ENCODE measurements around the gene NR1I3. TPM values are rescaled to one million over a fixed set of nuclear protein-coding genes. Genes with fewer than 3 reads are reported as not detected.
"Not testable (repeated sequence)": the region's sequence is repeated elsewhere in the genome, so short reads cannot be mapped to it uniquely, and the experiment has no call there.

The NR1I3 gene
- total and polyA plus RNA-seq, 2 experiments from 2014 or later, result 0.50 TPM; not detected in 1

- H3K9me2 ChIP-seq (ENCODE audit: insufficient read depth); H3K4me3 ChIP-seq; H3F3A ChIP-seq (replicated peaks; ENCODE audit: low read depth); DNase-seq (ENCODE audit: low spot score); H3K27ac Mint-ChIP-seq; H3K4me3 Mint-ChIP-seq; ATAC-seq; H3K27ac ChIP-seq (ENCODE audit: low read depth); H3K36me3 ChIP-seq (ENCODE audit: insufficient read depth); H3K4me2 ChIP-seq; H3K27me3 Mint-ChIP-seq (ENCODE audit: insufficient read depth, low read depth, poor library complexity); H3K27me3 ChIP-seq (ENCODE audit: insufficient read depth); H3K79me2 ChIP-seq (replicated peaks; ENCODE audit: insufficient read depth); H3K9me3 Mint-ChIP-seq; H4K20me1 ChIP-seq (replicated peaks; ENCODE audit: insufficient read depth): not testable (repeated sequence)
- Mint-ChIP-seq H3K4me1 (peaks cover 28% of the 10 kb centered on the region), H3K36me3 (ENCODE audit: low read depth) (peaks cover 14% of the 10 kb centered on the region)
- H2AFZ ChIP-seq, result 0 out of 2 replicates have a peak overlapping the region, but pooled peaks have one; percentile 10
- peaks cover 13% of the 10 kb centered on the region for H3K4me1 ChIP-seq (ENCODE audit: insufficient read depth)
These were observed 13.3 kb downstream of the NR1I3 start for GRCh38 chr1:161224695-161225087.

- no peak for ATAC-seq
- peak; percentile 23 for DNase-seq (ENCODE audit: low spot score)
- H3K27ac Mint-ChIP-seq, result no peak overlapping the region
- TF ChIP-seq JUNB (IDR thresholded peaks at IDR 0.05; ENCODE audit: unreplicated experiment) (no peak), ZNF331 (CRISPR knock-in tag; IDR thresholded peaks at IDR 0.05; ENCODE audit: low read depth) (no peak), REST (IDR thresholded peaks at IDR 0.05; ENCODE audit: unreplicated experiment) (no peak), ZNF114 (CRISPR knock-in tag; IDR thresholded peaks at IDR 0.05) (no peak), EZH2phosphoT487 (IDR thresholded peaks at IDR 0.05; ENCODE audit: unreplicated experiment) (no peak), EZH2 (IDR thresholded peaks at IDR 0.05; ENCODE audit: low read depth, unreplicated experiment) (no peak), CREB1 (CRISPR knock-in tag; IDR thresholded peaks at IDR 0.05; ENCODE audit: low read depth) (no peak), CTCF (conservative IDR thresholded peaks at IDR 0.05; ENCODE audit: low read depth in 2 of 2) (no peak), ZNF462 (CRISPR knock-in tag; IDR thresholded peaks at IDR 0.05) (no peak)
These were observed 14.0 kb downstream of the NR1I3 start for GRCh38 chr1:161223805-161224694.

More at GRCh38 chr1:161223805-161224694, 14.0 kb downstream of the NR1I3 start:
- Histone ChIP-seq H3K79me2 (replicated peaks; ENCODE audit: insufficient read depth) (no peaks in the 10 kb centered on the region), H3K27me3 (ENCODE audit: insufficient read depth) (no peaks in the 10 kb centered on the region), H3K4me2 (no peak overlapping the region), H3K9me2 (ENCODE audit: insufficient read depth) (no peaks in the 10 kb centered on the region), H3K4me1 (ENCODE audit: insufficient read depth) (peaks cover 13% of the 10 kb centered on the region), H3K27ac (ENCODE audit: low read depth) (no peak overlapping the region), H4K20me1 (replicated peaks; ENCODE audit: insufficient read depth) (no peaks in the 10 kb centered on the region), H3F3A (replicated peaks; ENCODE audit: low read depth) (no peaks in the 10 kb centered on the region), H2AFZ (peak overlapping the region; percentile 57; the same call in 1 of the 2 replicates), H3K36me3 (ENCODE audit: insufficient read depth) (peaks cover 6% of the 10 kb centered on the region), H3K4me3 (no peak overlapping the region)
- Mint-ChIP-seq H3K9me3 (no peaks in the 10 kb centered on the region), H3K27me3 (ENCODE audit: insufficient read depth, low read depth, poor library complexity) (peaks cover 6% of the 10 kb centered on the region), H3K36me3 (ENCODE audit: low read depth) (peaks cover 14% of the 10 kb centered on the region), H3K4me3 (no peak overlapping the region; the same call in 2 of the 3 replicates), H3K4me1 (peaks cover 30% of the 10 kb centered on the region)

Data from GM23338 (cell line).